Mesenteric fat pad (tissue), 1 donor: ENCODE data around the gene HOXB6. TPM values are rescaled to one million over a fixed set of nuclear protein-coding genes. Genes with fewer than 3 reads are reported as not detected.

Experiments
- DNase-seq: peaks from one replicate; pipeline ENCODE4 v3.0.0-alpha.2; 2020; ENCODE audit warnings: low spot score
- total RNA-seq: library from RNA; stranded (reverse); fragmentation: NEBNext Ultra II Directional; extraction: Animal tissue kit (Norgen Biotek cat#: 25700); gene quantifications from one replicate; pipeline ENCODE4 v1.2.1, GENCODE V29; 2021
- donor health status: DM: yes; HTN: yes; CAD: no.

Gene HOXB6
- total RNA-seq, 1 donor from 2014 or later: 8.9 TPM

GRCh38 chr17:48556229-48556575, 48.6 kb downstream of the HOXB6 start:
- DNase-seq: no peak

GRCh38 chr17:48555258-48556228, 49.2 kb downstream of the HOXB6 start:
- no peak for DNase-seq

GRCh38 chr17:48554412-48555257, 50.2 kb downstream of the HOXB6 start:
- no peak for DNase-seq

GRCh38 chr17:48553826-48554225, 51.0 kb downstream of the HOXB6 start:
- no peak for DNase-seq

- no peak for DNase-seq
Observed at GRCh38 chr17:48553190-48553547, 51.6 kb downstream of the HOXB6 start.

- DNase-seq: no peak
Observed at GRCh38 chr17:48552466-48553189, 52.2 kb downstream of the HOXB6 start.

- DNase-seq: no peak
Observed at GRCh38 chr17:48551596-48552465, 53.0 kb downstream of the HOXB6 start.

GRCh38 chr17:48551214-48551555, 53.6 kb downstream of the HOXB6 start:
- no peak for DNase-seq

- no peak for DNase-seq
Observed at GRCh38 chr17:48550502-48551213, 54.1 kb downstream of the HOXB6 start.

GRCh38 chr17:48549914-48550501, 54.8 kb downstream of the HOXB6 start:
- no peak for DNase-seq

- no peak for DNase-seq
Observed at GRCh38 chr17:48549281-48549630, 55.5 kb downstream of the HOXB6 start.

GRCh38 chr17:48548523-48549280, 56.1 kb downstream of the HOXB6 start:
- no peak for DNase-seq

GRCh38 chr17:48547808-48548522, 56.8 kb downstream of the HOXB6 start:
- DNase-seq: no peak

GRCh38 chr17:48546924-48547807, 57.6 kb downstream of the HOXB6 start:
- no peak for DNase-seq

GRCh38 chr17:48546137-48546923, 58.5 kb downstream of the HOXB6 start:
- no peak for DNase-seq
